ENCODE results near the gene HTRA1.

The HTRA1 gene

DNA sequence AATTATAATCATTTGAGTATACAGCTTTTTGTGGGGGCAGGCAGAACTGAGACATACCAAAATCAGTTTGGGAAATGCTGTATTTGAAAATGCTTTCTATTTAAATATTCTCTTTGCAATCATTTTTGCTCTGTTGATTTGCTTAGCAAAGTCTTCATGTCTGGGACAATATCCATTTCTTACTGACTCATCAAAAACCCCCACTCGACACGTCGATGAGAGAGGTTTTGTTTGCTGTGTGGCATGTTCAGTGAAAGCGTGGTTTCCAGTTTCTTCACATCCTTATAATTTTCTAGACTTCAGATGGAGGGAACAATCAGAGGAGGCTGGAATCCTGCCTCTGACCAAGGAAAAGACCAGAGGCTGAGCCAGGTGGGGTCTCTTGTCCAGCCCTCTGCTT is 28.9 kb downstream of the HTRA1 start:
- no peak overlapping the region for H2BK5ac ChIP-seq (ENCODE audit: low read depth, low read length, poor library complexity)
- H3K36me3 ChIP-seq (ENCODE audit: control insufficient read depth in 1 of 2, insufficient read depth in 2 of 2, low read length in 2 of 2), result peaks cover 10 to 17% of the 10 kb centered on the region in 2 experiments
- DNase-seq, result no peak
- no peak overlapping the region for H4K8ac ChIP-seq (ENCODE audit: low read depth, low read length)
- no peaks in the 10 kb centered on the region for H3K27me3 ChIP-seq (ENCODE audit: insufficient read depth, low read length)
- H3K4me3 ChIP-seq (ENCODE audit: low read depth, low read length), result no peak overlapping the region
- H3K9me3 ChIP-seq (ENCODE audit: insufficient read depth, low read depth, low read length), result no peaks in the 10 kb centered on the region
- peak overlapping the region; percentile 68 for H2BK12ac ChIP-seq (ENCODE audit: low read length)
- H3K18ac ChIP-seq (ENCODE audit: low read length), result no peak overlapping the region
- no peak overlapping the region for H2BK120ac ChIP-seq (ENCODE audit: insufficient read depth, low read length, poor library complexity)
- H3K14ac ChIP-seq (ENCODE audit: low read length), result no peak overlapping the region
- no peaks in the 10 kb centered on the region for H3K79me2 ChIP-seq (ENCODE audit: control insufficient read depth, insufficient read depth, low read length, poor library complexity)
- no CpG with 5 or more reads among the region's 4 CpGs for WGBS (ENCODE audit: extremely low coverage, insufficient coverage, insufficient read length)
- H2AK5ac ChIP-seq (ENCODE audit: low read length), result no peak overlapping the region
- H4K91ac ChIP-seq (ENCODE audit: low read depth, low read length), result peak overlapping the region; percentile 48
- H3K4me1 ChIP-seq (ENCODE audit: control insufficient read depth in 1 of 2, insufficient read depth in 2 of 2, low read length in 2 of 2), result peaks cover 24 to 27% of the 10 kb centered on the region in 2 experiments
- no peak overlapping the region for H4K12ac ChIP-seq (ENCODE audit: low read depth, low read length)
- H3K79me1 ChIP-seq (ENCODE audit: low read length), result peaks cover 15% of the 10 kb centered on the region
- H3K9ac ChIP-seq (ENCODE audit: low read length), result no peak overlapping the region
- H2AFZ ChIP-seq (ENCODE audit: insufficient read depth, low read length, poor library complexity), result no peak overlapping the region
- no peak overlapping the region for H3K4me2 ChIP-seq (ENCODE audit: low read length)
- no peak overlapping the region for H3K4ac ChIP-seq (ENCODE audit: low read depth, low read length)
- no peak overlapping the region for H3K23ac ChIP-seq (ENCODE audit: low read length)
- H3K27ac ChIP-seq (ENCODE audit: low read depth, low read length), result no peak overlapping the region

DNA sequence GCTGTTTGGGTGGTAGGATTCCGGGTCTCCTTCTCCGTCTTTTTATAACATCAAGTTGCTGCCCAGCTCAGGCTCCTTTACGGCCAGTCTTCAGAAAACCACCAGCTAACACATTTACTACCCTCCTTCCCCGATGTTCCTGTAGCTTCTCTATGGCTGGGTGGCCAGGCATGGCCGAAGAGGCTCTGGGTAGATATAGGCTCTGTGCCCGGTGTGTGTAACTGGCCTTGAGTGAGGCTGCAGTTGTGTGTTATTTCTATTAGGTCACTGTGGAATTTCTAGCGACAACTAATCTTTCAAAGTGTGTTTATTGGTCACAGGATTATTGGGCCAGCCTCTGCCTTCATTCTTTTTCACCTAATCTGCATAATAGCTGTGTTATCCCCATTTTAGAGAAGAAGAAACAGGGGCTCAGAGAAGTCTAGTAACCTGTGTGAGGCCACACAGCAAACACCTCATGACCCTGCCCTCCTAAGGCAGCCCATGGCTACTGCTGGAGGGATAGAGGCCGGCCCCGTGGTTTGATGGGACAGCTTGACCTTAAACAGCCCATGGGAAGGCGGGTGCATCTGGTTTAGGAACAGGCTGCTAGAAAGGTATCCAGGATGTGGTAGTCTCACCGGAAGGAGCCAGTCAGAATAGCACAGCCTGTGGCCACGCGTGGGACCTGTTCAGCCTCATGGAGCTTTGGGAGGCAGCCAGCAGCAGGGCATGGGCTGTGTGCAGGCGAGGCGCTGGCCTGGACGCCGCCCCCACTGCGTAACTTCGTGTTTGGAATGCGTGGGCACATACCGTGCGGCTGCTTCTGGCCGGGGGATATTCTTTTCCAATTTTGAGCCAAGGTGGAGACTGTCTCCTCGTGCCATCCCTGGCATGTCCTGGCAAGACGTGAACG is 29.7 kb downstream of the HTRA1 start:
- no CpG with 5 or more reads among the region's 26 CpGs for WGBS (ENCODE audit: extremely low coverage, insufficient coverage, insufficient read length)
- Histone ChIP-seq H3K4me1 (ENCODE audit: control insufficient read depth in 1 of 2, insufficient read depth in 2 of 2, low read length in 2 of 2) (peaks cover 20 to 24% of the 10 kb centered on the region in 2 experiments), H4K12ac (ENCODE audit: low read depth, low read length) (peak overlapping the region; percentile 47)

GRCh38 chr10:122492006-122492405 is 30.7 kb downstream of the HTRA1 start:
- Histone ChIP-seq H3K9ac (ENCODE audit: low read length) (no peak overlapping the region), H4K91ac (ENCODE audit: low read depth, low read length) (no peak overlapping the region), H3K4me1 (ENCODE audit: control insufficient read depth in 1 of 2, insufficient read depth in 2 of 2, low read length in 2 of 2) (peaks cover 15 to 18% of the 10 kb centered on the region in 2 experiments), H3K4me3 (ENCODE audit: low read depth, low read length) (no peak overlapping the region), H3K79me1 (ENCODE audit: low read length) (peaks cover 7% of the 10 kb centered on the region), H2AK5ac (ENCODE audit: low read length) (peak overlapping the region; percentile 32), H3K27ac (ENCODE audit: low read depth, low read length) (no peak overlapping the region), H3K4ac (ENCODE audit: low read depth, low read length) (no peak overlapping the region), H2AFZ (ENCODE audit: insufficient read depth, low read length, poor library complexity) (no peak overlapping the region), H3K79me2 (ENCODE audit: control insufficient read depth, insufficient read depth, low read length, poor library complexity) (no peaks in the 10 kb centered on the region), H3K14ac (ENCODE audit: low read length) (no peak overlapping the region), H3K36me3 (ENCODE audit: control insufficient read depth in 1 of 2, insufficient read depth in 2 of 2, low read length in 2 of 2) (peaks cover 10 to 17% of the 10 kb centered on the region in 2 experiments), H4K12ac (ENCODE audit: low read depth, low read length) (no peak overlapping the region), H2BK5ac (ENCODE audit: low read depth, low read length, poor library complexity) (no peak overlapping the region), H3K23ac (ENCODE audit: low read length) (no peak overlapping the region), H2BK120ac (ENCODE audit: insufficient read depth, low read length, poor library complexity) (no peak overlapping the region), H3K9me3 (ENCODE audit: insufficient read depth, low read depth, low read length) (no peaks in the 10 kb centered on the region), H4K8ac (ENCODE audit: low read depth, low read length) (peak overlapping the region; percentile 15), H3K4me2 (ENCODE audit: low read length) (no peak overlapping the region), H2BK12ac (ENCODE audit: low read length) (no peak overlapping the region), H3K18ac (ENCODE audit: low read length) (no peak overlapping the region), H3K27me3 (ENCODE audit: insufficient read depth, low read length) (no peaks in the 10 kb centered on the region)
- no CpG with 5 or more reads among the region's 9 CpGs for WGBS (ENCODE audit: extremely low coverage, insufficient coverage, insufficient read length)
- no peak for DNase-seq

More for the DNA sequence above, 29.7 kb downstream of the HTRA1 start:
- no peak for DNase-seq
- H2AFZ ChIP-seq (ENCODE audit: insufficient read depth, low read length, poor library complexity), result no peak overlapping the region
- no peaks in the 10 kb centered on the region for H3K9me3 ChIP-seq (ENCODE audit: insufficient read depth, low read depth, low read length)
- H3K4me2 ChIP-seq (ENCODE audit: low read length), result no peak overlapping the region
- no peak overlapping the region for H4K8ac ChIP-seq (ENCODE audit: low read depth, low read length)
- H2AK5ac ChIP-seq (ENCODE audit: low read length), result no peak overlapping the region
- H3K27ac ChIP-seq (ENCODE audit: low read depth, low read length), result no peak overlapping the region
- H3K79me2 ChIP-seq (ENCODE audit: control insufficient read depth, insufficient read depth, low read length, poor library complexity), result no peaks in the 10 kb centered on the region
- H3K4ac ChIP-seq (ENCODE audit: low read depth, low read length), result no peak overlapping the region
- peaks cover 11% of the 10 kb centered on the region for H3K79me1 ChIP-seq (ENCODE audit: low read length)
- peaks cover 10 to 17% of the 10 kb centered on the region in 2 experiments for H3K36me3 ChIP-seq (ENCODE audit: control insufficient read depth in 1 of 2, insufficient read depth in 2 of 2, low read length in 2 of 2)
- no peak overlapping the region for H2BK120ac ChIP-seq (ENCODE audit: insufficient read depth, low read length, poor library complexity)
- H3K9ac ChIP-seq (ENCODE audit: low read length), result no peak overlapping the region
- H3K27me3 ChIP-seq (ENCODE audit: insufficient read depth, low read length), result no peaks in the 10 kb centered on the region
- no peak overlapping the region for H3K23ac ChIP-seq (ENCODE audit: low read length)
- H3K18ac ChIP-seq (ENCODE audit: low read length), result no peak overlapping the region
- no peak overlapping the region for H2BK12ac ChIP-seq (ENCODE audit: low read length)
- H3K14ac ChIP-seq (ENCODE audit: low read length), result no peak overlapping the region
- H4K91ac ChIP-seq (ENCODE audit: low read depth, low read length), result peak overlapping the region; percentile 48
- peak overlapping the region; percentile 2 for H3K4me3 ChIP-seq (ENCODE audit: low read depth, low read length)
- H2BK5ac ChIP-seq (ENCODE audit: low read depth, low read length, poor library complexity), result no peak overlapping the region

DNA sequence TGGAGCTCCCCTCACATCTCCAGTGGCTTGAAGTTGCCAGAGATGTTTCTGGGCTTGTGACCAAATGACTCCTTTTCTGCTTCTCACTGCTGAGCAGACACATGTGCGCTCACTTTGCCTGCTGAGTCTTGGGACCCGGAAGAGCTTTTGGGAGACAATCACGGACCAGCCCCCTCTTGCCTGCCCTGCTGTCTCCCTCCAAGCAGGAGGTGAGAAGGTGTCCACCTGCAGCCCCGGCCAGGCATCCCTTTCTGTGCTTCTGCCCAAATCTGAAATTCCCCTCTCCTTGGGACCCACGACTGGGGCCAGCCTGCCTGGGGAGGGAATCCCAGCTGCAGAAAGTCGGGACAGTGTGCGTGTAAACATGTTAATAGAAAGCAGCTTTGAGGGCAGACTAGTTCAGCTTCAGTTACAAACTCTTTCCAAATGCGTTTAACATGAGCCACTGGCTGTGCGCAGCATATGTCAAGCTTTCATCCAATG is 31.7 kb downstream of the HTRA1 start:
- no peak overlapping the region for H3K18ac ChIP-seq (ENCODE audit: low read length)
- no peak overlapping the region for H4K12ac ChIP-seq (ENCODE audit: low read depth, low read length)
- WGBS (ENCODE audit: extremely low coverage, insufficient coverage, insufficient read length), result no CpG with 5 or more reads among the region's 9 CpGs
- no peak overlapping the region for H3K14ac ChIP-seq (ENCODE audit: low read length)
- no peak overlapping the region for H3K9ac ChIP-seq (ENCODE audit: low read length)
- no peak overlapping the region for H2AFZ ChIP-seq (ENCODE audit: insufficient read depth, low read length, poor library complexity)
- no peaks in the 10 kb centered on the region for H3K79me2 ChIP-seq (ENCODE audit: control insufficient read depth, insufficient read depth, low read length, poor library complexity)
- H3K4me2 ChIP-seq (ENCODE audit: low read length), result no peak overlapping the region
- no peak for DNase-seq
- no peak overlapping the region for H2BK12ac ChIP-seq (ENCODE audit: low read length)
- H3K27me3 ChIP-seq (ENCODE audit: insufficient read depth, low read length), result no peaks in the 10 kb centered on the region
- no peak overlapping the region for H3K4ac ChIP-seq (ENCODE audit: low read depth, low read length)
- no peak overlapping the region for H3K4me3 ChIP-seq (ENCODE audit: low read depth, low read length)
- H4K91ac ChIP-seq (ENCODE audit: low read depth, low read length), result no peak overlapping the region
- H3K79me1 ChIP-seq (ENCODE audit: low read length), result peaks cover 7% of the 10 kb centered on the region
- H3K23ac ChIP-seq (ENCODE audit: low read length), result no peak overlapping the region
- peaks cover 15% of the 10 kb centered on the region in 2 experiments for H3K4me1 ChIP-seq (ENCODE audit: control insufficient read depth in 1 of 2, insufficient read depth in 2 of 2, low read length in 2 of 2)
- H2BK5ac ChIP-seq (ENCODE audit: low read depth, low read length, poor library complexity), result no peak overlapping the region
- no peak overlapping the region for H4K8ac ChIP-seq (ENCODE audit: low read depth, low read length)
- H2AK5ac ChIP-seq (ENCODE audit: low read length), result no peak overlapping the region
- H3K27ac ChIP-seq (ENCODE audit: low read depth, low read length), result no peak overlapping the region
- no peak overlapping the region for H2BK120ac ChIP-seq (ENCODE audit: insufficient read depth, low read length, poor library complexity)
- H3K36me3 ChIP-seq (ENCODE audit: control insufficient read depth in 1 of 2, insufficient read depth in 2 of 2, low read length in 2 of 2), result peaks cover 6 to 17% of the 10 kb centered on the region in 2 experiments
- no peaks in the 10 kb centered on the region for H3K9me3 ChIP-seq (ENCODE audit: insufficient read depth, low read depth, low read length)

Data from trophoblast cell (in vitro differentiated cells and primary cell).